GM19455 (cell line): ENCODE data around the gene APOL1.
"Not testable (repeated sequence)": the region's sequence is repeated elsewhere in the genome, so short reads cannot be mapped to it uniquely, and the experiment has no call there.

Experiments used
- ATAC-seq: cut with Tn5 transposase; IDR thresholded peaks from one replicate; pipeline ENCODE4 v1.9.1; 2021; ENCODE audit not compliant: unreplicated experiment

APOL1 gene

GRCh38 chr22:36290391-36291075 is 37.6 kb downstream of the APOL1 start:
- ATAC-seq: not testable (repeated sequence)

- no peak for ATAC-seq
These were observed 39.2 kb downstream of the APOL1 start for GRCh38 chr22:36291831-36292740.

- no peak for ATAC-seq
These were observed 40.0 kb downstream of the APOL1 start for GRCh38 chr22:36292823-36293530.

DNA sequence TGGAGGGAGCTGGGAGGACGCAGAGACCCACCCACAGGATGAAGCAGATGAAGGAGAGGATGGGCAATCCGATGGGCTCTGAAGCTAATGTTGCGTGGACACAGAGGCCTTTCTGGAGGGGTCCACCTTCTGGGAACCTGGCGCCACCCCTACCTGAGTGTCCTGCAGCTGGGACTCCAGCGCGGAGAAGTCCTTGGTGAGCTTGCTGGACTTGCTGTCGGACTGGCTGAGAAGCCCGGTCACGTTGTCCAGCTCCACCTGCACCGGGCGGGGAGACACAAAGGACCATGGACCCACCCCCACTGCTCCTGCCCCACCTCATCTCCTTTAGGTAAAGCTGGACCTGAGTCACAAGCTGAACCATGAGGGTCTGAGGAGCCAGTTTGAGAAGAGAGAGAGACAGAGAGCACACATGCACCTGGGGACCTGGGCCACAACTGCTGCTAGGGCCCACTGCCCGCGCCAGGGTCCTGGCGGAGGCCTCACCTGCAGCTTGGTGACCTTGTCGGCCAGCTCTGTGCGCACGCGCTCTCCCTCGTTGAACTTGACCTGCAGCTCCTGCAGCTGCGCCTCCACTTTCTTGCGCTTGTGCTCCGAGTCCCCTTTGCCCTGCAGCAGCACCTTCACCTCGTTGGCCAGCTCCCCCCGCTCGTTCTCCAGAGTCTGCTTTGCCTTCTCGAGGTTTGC is 40.8 kb downstream of the APOL1 start:
- ATAC-seq: no peak

DNA sequence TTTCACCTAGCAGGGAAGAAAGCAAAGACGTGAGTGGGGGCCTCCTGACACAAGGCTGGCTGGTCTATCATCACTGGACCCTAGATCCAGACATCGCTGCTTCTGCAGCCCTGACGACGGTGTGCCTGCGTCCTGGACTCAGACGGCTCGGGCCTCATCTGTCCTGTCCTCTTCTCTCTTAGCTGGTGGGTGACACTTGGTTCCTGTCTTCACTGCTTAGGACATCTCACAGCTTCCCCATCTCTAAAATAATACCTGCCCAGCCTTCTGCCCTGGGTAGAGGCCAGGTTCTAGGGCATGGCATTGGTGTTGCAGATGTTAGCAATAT is 41.3 kb downstream of the APOL1 start:
- no peak for ATAC-seq

GRCh38 chr22:36294801-36295200 is 41.9 kb downstream of the APOL1 start:
- no peak for ATAC-seq

GRCh38 chr22:36295247-36295646 is 42.3 kb downstream of the APOL1 start:
- no peak for ATAC-seq

GRCh38 chr22:36296690-36297089 is 43.8 kb downstream of the APOL1 start:
- no peak for ATAC-seq

DNA sequence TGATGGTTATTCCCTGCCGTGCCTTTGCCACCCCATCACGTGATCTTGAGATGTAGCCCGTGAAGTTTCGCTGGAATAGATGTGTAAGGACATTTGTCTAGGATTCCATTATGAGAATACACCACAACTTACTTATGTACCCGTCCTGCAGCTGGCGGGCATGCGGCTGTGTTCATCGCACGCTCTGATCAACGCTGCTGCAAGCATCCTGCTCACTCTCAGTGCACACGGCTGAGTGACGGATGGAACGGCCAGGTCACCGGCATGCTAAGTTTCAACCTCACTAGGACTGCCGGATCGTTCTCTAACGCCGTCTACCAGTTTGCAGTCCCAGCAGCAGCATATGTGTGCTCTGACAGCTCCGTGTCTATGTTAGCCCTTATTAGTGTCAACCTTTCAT is 44.6 kb downstream of the APOL1 start:
- no peak for ATAC-seq

DNA sequence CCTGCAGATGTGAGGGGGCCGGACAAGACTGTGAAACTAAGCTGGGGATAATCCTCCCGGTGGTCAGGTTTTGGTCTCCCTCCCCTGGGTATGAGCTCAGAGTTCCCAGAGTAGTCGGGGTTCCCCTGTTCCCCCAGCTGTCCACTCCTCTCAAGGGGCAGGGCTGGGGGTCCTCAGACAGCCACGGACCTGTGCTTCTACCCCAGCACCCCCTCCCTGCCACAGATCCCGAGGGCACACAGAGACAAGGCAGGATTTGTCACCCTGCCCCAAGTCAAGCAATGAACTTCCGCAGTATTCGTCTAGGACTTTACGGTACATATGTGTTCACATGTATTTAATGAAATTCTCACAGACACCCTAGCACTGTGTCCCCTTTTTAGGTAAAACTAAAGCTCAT is 45.2 kb downstream of the APOL1 start:
- no peak for ATAC-seq

- no peak for ATAC-seq
These were observed 45.7 kb downstream of the APOL1 start for GRCh38 chr22:36298601-36299000.

GRCh38 chr22:36299295-36299694 is 46.4 kb downstream of the APOL1 start:
- no peak for ATAC-seq

DNA sequence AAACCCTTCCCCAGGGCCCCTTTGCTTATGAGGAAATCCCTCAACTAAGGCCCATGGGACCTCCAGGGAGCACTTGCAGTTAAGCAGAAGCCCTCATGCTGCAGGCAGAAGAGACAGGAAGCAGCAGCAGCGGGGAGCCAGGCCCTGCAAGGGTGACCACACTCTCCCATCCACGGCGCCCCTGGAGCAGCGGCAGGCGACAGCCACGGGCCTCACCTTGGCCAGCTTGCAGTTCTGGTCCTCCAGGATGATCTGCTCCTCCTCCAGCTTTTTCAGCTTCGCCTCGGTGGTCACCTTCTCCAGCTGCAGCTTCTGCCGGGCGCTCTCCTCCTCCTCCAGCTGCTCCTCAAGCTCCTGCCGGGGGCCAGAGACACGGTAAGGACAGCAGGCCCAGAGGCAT is 47.0 kb downstream of the APOL1 start:
- ATAC-seq: no peak

- ATAC-seq: no peak
These were observed 47.7 kb downstream of the APOL1 start for GRCh38 chr22:36300396-36301212.

DNA sequence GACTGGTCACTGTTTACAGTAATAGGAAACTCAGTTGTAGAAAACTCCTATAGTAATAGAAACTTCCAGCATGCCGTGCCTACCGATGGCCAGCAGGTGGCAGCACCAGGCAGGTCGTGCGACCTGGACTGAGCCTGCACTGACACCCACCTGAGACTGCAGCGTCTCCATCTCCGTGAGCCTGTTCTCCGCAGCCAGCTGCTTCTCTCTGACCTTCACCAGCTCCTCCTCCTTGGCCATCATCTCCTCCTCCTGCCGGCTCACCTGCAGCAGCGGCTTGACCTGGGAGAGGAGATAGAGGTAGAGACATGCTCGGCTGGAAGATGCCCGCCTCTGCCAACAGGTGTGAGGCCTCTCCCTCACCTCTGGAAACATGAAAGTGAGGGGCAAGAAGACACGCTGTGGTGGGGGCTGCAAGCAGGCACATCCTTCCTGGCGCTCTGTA is 48.5 kb downstream of the APOL1 start:
- no peak for ATAC-seq

DNA sequence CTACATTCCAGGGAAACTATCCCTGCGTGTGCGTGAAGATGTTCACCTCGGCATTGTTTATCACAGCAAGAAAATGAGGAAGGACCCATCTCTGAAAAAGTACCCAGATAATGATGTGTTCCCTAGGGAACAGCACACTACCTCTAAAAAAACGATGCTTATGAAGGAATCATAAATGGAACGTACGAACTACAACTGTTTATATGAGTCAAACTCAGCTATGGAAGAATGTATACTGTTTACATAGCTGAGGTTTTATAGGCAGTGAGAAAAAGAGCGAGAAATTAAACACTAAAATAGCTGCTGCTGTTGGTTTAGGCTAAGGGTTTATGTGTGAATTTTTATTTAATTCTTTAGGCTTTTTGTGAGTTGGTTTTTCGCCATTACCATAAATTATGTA is 48.9 kb downstream of the APOL1 start:
- no peak for ATAC-seq

DNA sequence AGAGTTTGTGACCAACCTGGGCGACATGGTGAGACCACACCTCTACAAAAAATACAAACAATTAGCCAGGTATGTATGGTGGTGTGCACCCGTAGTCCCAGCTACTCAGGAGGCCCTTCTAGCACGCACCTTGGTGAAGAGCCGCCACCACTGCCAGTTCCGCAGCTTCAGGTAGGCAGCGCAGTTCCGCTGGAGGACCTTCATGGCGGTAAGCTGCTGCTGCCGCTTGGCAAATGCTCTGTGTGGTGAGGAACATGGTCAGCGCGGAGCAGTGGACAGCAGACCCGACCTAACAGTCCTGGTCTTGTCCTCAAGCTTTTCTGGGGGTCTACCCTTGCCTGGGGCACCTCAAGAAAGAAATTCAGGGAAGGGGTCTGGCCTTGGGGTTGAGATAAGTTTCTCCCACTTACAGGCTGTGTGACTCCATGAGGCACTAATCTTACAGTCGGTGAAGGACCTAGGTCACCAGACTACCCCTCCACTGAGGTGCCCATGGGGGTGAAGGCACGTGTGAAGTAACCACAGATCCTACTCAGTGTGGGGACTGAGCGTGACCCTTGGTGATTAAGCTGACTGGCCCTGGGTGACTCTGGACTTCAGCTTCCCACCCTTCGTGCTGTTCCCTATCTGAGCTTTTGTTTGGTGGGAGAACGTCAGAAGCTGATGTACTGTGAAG is 49.6 kb downstream of the APOL1 start:
- ATAC-seq: no peak

GRCh38 chr22:36303115-36303467 is 50.2 kb downstream of the APOL1 start:
- ATAC-seq: no peak

- no peak for ATAC-seq
These were observed 50.9 kb downstream of the APOL1 start for GRCh38 chr22:36303874-36304273.

DNA sequence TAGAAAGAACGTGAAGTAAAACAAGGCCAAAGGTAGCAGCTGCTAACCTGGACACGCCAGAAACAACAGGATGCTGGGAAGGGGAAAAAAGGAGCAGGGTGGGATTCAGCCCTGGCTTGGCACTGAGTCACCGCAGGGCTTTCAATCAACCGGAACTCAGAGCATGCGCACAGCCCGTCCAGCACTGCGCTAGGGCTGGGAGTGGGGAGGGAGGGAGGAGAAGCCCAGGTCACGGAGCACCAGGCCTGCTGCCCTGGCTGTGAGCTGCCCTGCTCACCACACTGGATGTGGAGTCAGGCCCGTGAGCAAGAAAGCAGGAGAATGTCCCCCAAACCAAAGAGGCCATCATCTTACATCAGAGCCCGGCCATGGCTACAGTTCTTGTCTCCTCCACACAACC is 51.5 kb downstream of the APOL1 start:
- no peak for ATAC-seq
